AG04450 (cell line): Measurements from ENCODE around the gene CLEC20A. TPM values are rescaled to one million over a fixed set of nuclear protein-coding genes. Genes with fewer than 3 reads are reported as not detected.

Experiments
- CTCF ChIA-PET: fragments of 300-600, 350-600 bp; formaldehyde crosslinking; extraction: SDS; loops from one replicate; lab custom pipeline; 2022; ENCODE audit warnings: antibody characterized with exemption, inconsistent platforms; lab: Charles Lee
- POLR2A ChIA-PET: fragments of 350-600 bp; formaldehyde crosslinking; extraction: SDS; loops from one replicate; lab custom pipeline; 2021; ENCODE audit warnings: antibody characterized with exemption, inconsistent platforms; lab: Yijun Ruan, JAX
- DNase-seq: peaks from one replicate; pipeline ENCODE4 v3.0.0-alpha.2; 2011; ENCODE audit warnings: low read depth, low spot score
- H3K27ac ChIP-seq: one replicate; pipeline ENCODE4 v1.5.1; 2012; ENCODE audit warnings: low read depth, low read length, control low read depth
- H3K27me3 ChIP-seq: one replicate; pipeline ENCODE4 v1.6.0; 2012; ENCODE audit warnings: low read length; ENCODE audit not compliant: control insufficient read depth, insufficient read depth
- H3K4me3 ChIP-seq: 2 replicates; pipeline ENCODE4 v1.5.1; 2011; ENCODE audit warnings: mild to moderate bottlenecking, low read depth, low read length, control low read depth
- H3K9me3 ChIP-seq: 2 replicates; pipeline ENCODE4 v1.5.1; 2012; ENCODE audit warnings: low read length; ENCODE audit not compliant: control insufficient read depth, insufficient read depth
- polyA plus RNA-seq: library from polyadenylated mRNA; depleted of rRNA; stranded (reverse); fragments of >200 nt; gene quantifications from 2 replicates; pipeline ENCODE4 v1.2.3, GENCODE V29; 2011
- TF ChIP-seq, protein P1 (sequence below): IDR thresholded peaks from 2 replicates; pipeline ENCODE4 v1.5.1; 2011; ENCODE audit warnings: low read depth, low read length, control low read depth, inconsistent platforms

Gene CLEC20A
- polyA plus RNA-seq, 1 experiment, result not detected

DNA sequence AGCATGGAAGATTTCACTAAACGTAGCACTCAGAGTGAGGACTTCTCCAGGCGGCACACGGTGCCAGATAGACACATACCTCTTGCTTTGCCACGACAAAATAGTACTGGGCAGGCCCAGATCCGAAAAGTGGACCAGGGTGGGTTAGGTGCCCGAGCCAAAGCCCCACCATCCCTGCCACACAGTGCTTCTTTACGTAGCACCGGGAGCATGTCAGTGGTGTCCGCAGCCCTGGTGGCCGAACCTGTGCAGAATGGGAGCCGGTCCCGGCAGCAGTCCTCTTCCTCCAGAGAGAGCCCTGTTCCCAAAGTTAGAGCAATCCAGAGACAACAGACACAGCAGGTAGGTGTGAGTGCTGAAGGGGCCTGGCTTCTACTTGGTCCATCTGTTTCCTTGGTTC lies 38.6 kb downstream of the CLEC20A start:
- H3K4me3 ChIP-seq, result no peak overlapping the region
- POLR2A ChIA-PET, result no interaction called here
- H3K9me3 ChIP-seq, result no peaks in the 10 kb centered on the region
- TF ChIP-seq, protein P1, sequence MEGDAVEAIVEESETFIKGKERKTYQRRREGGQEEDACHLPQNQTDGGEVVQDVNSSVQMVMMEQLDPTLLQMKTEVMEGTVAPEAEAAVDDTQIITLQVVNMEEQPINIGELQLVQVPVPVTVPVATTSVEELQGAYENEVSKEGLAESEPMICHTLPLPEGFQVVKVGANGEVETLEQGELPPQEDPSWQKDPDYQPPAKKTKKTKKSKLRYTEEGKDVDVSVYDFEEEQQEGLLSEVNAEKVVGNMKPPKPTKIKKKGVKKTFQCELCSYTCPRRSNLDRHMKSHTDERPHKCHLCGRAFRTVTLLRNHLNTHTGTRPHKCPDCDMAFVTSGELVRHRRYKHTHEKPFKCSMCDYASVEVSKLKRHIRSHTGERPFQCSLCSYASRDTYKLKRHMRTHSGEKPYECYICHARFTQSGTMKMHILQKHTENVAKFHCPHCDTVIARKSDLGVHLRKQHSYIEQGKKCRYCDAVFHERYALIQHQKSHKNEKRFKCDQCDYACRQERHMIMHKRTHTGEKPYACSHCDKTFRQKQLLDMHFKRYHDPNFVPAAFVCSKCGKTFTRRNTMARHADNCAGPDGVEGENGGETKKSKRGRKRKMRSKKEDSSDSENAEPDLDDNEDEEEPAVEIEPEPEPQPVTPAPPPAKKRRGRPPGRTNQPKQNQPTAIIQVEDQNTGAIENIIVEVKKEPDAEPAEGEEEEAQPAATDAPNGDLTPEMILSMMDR, result no peak
- H3K27ac ChIP-seq, result no peak overlapping the region
- no peaks in the 10 kb centered on the region for H3K27me3 ChIP-seq
- CTCF ChIA-PET, result interaction anchor here (1.4 kb wide), 1 partner anchor 44 kb away, joined by 4 read pairs; no protein-coding TSS in a partner anchor
- no peak for DNase-seq

DNA sequence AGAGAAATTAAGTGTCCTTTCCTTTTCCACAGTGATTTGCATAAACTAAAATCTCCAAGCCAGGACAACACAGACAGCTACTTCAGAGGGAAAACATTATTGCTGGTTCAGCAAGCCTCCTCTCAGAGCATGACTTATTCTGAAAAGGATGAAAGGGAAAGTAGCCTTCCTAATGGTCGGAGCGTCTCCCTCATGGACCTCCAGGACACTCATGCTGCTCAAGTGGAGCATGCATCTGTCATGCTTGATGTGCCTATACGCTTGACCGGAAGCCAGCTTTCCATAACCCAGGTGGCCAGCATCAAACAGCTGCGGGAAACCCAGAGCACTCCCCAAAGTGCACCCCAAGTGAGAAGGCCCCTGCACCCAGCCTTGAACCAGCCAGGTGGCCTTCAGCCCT lies 39.1 kb downstream of the CLEC20A start:
- Histone ChIP-seq H3K27ac (no peak overlapping the region), H3K4me3 (no peak overlapping the region), H3K9me3 (no peaks in the 10 kb centered on the region), H3K27me3 (no peaks in the 10 kb centered on the region)
- TF ChIP-seq, protein P1, result no peak
- DNase-seq, result no peak
- CTCF ChIA-PET, result no interaction called here
- POLR2A ChIA-PET, result no interaction called here

DNA sequence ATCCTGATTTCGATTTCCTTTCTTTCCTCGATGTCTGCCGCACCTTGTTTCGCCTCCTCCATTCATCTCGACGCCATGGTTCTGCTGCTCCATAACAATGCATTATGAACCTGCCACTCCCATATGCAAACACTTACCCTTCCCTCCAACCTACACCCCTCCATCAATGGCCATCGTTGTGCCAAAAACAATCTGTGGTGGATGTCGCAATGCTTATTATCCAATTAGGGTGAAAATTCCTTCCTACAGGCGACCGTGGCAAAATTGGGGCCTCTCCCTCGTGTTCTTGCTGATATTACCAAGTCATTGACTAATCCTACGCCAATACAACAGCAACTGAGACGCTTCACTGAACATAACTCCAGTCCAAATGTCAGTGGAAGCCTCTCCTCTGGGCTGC lies 40.3 kb downstream of the CLEC20A start:
- no peak overlapping the region for H3K27ac ChIP-seq
- H3K27me3 ChIP-seq, result no peaks in the 10 kb centered on the region
- TF ChIP-seq, protein P1, result no peak
- ChIA-PET CTCF (no interaction called here), POLR2A (no interaction called here)
- no peak overlapping the region for H3K4me3 ChIP-seq
- H3K9me3 ChIP-seq, result no peaks in the 10 kb centered on the region
- no peak for DNase-seq

DNA sequence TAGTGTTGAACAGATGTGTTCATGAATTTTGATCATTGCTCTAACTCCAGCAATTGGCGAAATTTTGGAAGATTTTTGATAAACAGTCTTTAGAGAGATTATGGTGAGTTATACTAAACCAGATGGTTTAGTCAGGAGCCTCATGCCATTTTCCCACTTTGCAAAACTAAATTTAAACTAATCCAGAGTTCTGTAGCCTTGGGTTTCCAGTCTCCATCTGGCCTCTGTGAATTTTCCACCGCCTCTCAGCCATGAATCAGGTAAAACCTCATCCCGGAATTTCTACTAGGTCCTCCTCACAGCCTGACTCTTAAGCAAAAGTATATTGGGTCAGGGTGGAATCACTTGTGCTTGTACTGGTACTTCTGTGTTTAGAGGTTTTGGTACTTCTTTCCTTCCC lies 44.8 kb downstream of the CLEC20A start:
- DNase-seq, result no peak
- POLR2A ChIA-PET, result no interaction called here
- TF ChIP-seq, protein P1, result no peak
- Histone ChIP-seq H3K27ac (no peak overlapping the region), H3K9me3 (no peaks in the 10 kb centered on the region), H3K27me3 (no peaks in the 10 kb centered on the region), H3K4me3 (no peak overlapping the region)
- CTCF ChIA-PET, result interaction anchor here (1.1 to 1.4 kb wide), 3 partner anchors 48 to 152 kb away, joined by 3 to 4 read pairs (median 3); no protein-coding TSS in a partner anchor

DNA sequence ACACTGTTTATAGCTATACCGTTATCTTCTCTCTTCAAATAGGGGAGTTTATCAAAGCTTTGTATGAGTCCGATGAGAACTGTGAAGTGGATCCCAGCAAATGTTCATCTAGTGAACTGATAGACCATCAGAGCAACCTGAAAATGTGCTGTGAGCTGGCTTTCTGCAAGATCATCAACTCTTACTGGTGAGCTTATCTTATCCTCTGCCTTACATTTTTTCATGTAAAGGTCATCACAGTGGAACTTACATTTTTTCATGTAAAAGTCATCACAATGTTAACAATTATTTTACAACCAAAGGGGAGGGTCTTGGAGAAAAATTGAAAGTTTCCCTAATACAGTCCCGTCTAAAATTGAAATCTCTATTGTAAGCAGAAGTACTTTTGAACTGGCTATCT lies 45.2 kb downstream of the CLEC20A start:
- POLR2A ChIA-PET, result no interaction called here
- H3K27me3 ChIP-seq, result no peaks in the 10 kb centered on the region
- peak; percentile 30 for DNase-seq
- CTCF ChIA-PET, result interaction anchor here (1.1 to 1.9 kb wide), 4 partner anchors 49 to 152 kb away, joined by 3 to 6 read pairs (median 4); no protein-coding TSS in a partner anchor
- H3K4me3 ChIP-seq, result no peak overlapping the region
- no peaks in the 10 kb centered on the region for H3K9me3 ChIP-seq
- TF ChIP-seq, protein P1, result no peak
- no peak overlapping the region for H3K27ac ChIP-seq
